Measurements from ENCODE around the gene SMAD2.
"Not testable (repeated sequence)": the region's sequence is repeated elsewhere in the genome, so short reads cannot be mapped to it uniquely, and the experiment has no call there.

SMAD2 gene

GRCh38 chr18:47847635-47848034 is 82.8 kb downstream of the SMAD2 start:
- H3K4me1 ChIP-seq (ENCODE audit: control insufficient read depth, insufficient read depth, low read length), result no peaks in the 10 kb centered on the region
- peaks cover 2% of the 10 kb centered on the region; the same call in 1 of the 2 replicates for H3K36me3 ChIP-seq (ENCODE audit: control insufficient read depth, insufficient read depth, low read length)
- H3K27me3 ChIP-seq (ENCODE audit: control insufficient read depth, insufficient read depth, low read length), result no peaks in the 10 kb centered on the region
- H3K27ac ChIP-seq (ENCODE audit: low read length), result no peak overlapping the region
- DNase-seq (ENCODE audit: low read depth, low spot score), result no peak
- no peak overlapping the region for H3K4me3 ChIP-seq (ENCODE audit: low read length)
- H3K9me3 ChIP-seq (ENCODE audit: control insufficient read depth, insufficient read depth, low read length), result no peaks in the 10 kb centered on the region

DNA sequence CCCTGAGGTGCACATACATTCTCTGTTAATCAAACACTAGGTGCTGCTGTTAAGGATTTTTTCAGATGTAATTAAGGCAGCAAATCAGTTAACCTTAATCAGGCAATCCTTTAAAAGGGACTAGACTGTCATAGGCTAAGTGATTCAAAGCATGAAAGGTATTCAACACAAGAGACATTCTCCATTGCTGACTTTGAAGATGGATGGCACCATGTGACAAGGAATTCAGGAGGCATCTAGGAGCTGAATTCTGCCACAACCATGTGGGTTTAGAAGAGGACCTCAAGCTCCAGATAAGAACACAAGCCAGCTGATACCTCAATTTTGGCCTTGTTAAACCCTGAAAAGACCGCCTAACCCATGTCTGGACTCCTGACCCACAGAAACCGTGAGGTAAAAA is 84.0 kb downstream of the SMAD2 start:
- no peak for DNase-seq (ENCODE audit: low read depth, low spot score)
- Histone ChIP-seq H3K4me3 (ENCODE audit: low read length) (no peak overlapping the region), H3K36me3 (ENCODE audit: control insufficient read depth, insufficient read depth, low read length) (peaks cover 2% of the 10 kb centered on the region; the same call in 1 of the 2 replicates), H3K4me1 (ENCODE audit: control insufficient read depth, insufficient read depth, low read length) (no peaks in the 10 kb centered on the region), H3K27me3 (ENCODE audit: control insufficient read depth, insufficient read depth, low read length) (no peaks in the 10 kb centered on the region), H3K27ac (ENCODE audit: low read length) (no peak overlapping the region), H3K9me3 (ENCODE audit: control insufficient read depth, insufficient read depth, low read length) (no peaks in the 10 kb centered on the region)
- no CpG with 5 or more reads among the region's 2 CpGs for WGBS (ENCODE audit: insufficient coverage, insufficient read length)

DNA sequence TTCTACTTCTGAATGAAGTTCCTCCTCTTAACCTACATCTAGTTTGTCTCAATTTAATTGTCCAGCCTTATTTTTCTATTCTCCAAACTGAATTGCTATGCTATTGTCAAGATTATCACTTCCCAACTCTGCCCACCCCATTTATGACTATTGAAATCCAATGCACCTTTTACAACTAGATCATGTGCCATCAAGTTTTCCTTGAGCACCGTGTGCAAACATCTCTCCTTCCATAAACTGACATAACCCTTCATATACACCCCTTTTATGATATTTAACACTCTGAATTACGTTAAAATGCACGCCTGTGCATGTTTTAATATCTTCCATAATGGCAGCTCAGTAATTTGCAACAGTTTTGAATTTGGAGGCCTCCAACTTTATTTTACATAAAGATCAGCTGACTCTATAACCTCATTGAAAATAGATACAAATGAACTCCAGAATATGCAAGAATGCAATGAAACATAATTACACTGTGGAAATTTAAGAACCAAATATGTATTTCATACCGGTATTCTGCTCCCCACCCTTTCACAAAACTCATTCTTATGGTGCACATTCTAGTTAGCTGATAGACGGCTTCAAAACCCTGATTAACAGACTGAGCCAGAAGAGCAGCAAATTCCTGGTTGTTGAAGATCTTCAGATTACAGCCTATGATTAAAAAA is 85.5 kb downstream of the SMAD2 start:
- Histone ChIP-seq H3K9me3 (ENCODE audit: control insufficient read depth, insufficient read depth, low read length) (no peaks in the 10 kb centered on the region), H3K4me1 (ENCODE audit: control insufficient read depth, insufficient read depth, low read length) (no peaks in the 10 kb centered on the region), H3K4me3 (ENCODE audit: low read length) (no peak overlapping the region), H3K27ac (ENCODE audit: low read length) (no peak overlapping the region), H3K27me3 (ENCODE audit: control insufficient read depth, insufficient read depth, low read length) (no peaks in the 10 kb centered on the region), H3K36me3 (ENCODE audit: control insufficient read depth, insufficient read depth, low read length) (peaks cover 2% of the 10 kb centered on the region; the same call in 1 of the 2 replicates)
- no CpG with 5 or more reads among the region's 5 CpGs for WGBS (ENCODE audit: insufficient coverage, insufficient read length)
- no peak for DNase-seq (ENCODE audit: low read depth, low spot score)

- H3K27ac ChIP-seq (ENCODE audit: low read length), result no peak overlapping the region
- H3K27me3 ChIP-seq (ENCODE audit: control insufficient read depth, insufficient read depth, low read length), result no peaks in the 10 kb centered on the region
- H3K4me3 ChIP-seq (ENCODE audit: low read length), result no peak overlapping the region
- no peak for DNase-seq (ENCODE audit: low read depth, low spot score)
- H3K4me1 ChIP-seq (ENCODE audit: control insufficient read depth, insufficient read depth, low read length), result no peaks in the 10 kb centered on the region
- no CpG with 5 or more reads among the region's 1 CpG for WGBS (ENCODE audit: insufficient coverage, insufficient read length)
- H3K9me3 ChIP-seq (ENCODE audit: control insufficient read depth, insufficient read depth, low read length), result no peaks in the 10 kb centered on the region
- peaks cover 5% of the 10 kb centered on the region; the same call in 1 of the 2 replicates for H3K36me3 ChIP-seq (ENCODE audit: control insufficient read depth, insufficient read depth, low read length)
These were observed 87.6 kb downstream of the SMAD2 start for GRCh38 chr18:47842836-47843235.

GRCh38 chr18:47838396-47838795 is 92.1 kb downstream of the SMAD2 start:
- peaks cover 2% of the 10 kb centered on the region; the same call in 1 of the 2 replicates for H3K36me3 ChIP-seq (ENCODE audit: control insufficient read depth, insufficient read depth, low read length)
- no peak overlapping the region for H3K27ac ChIP-seq (ENCODE audit: low read length)
- no peak overlapping the region for H3K4me3 ChIP-seq (ENCODE audit: low read length)
- no peaks in the 10 kb centered on the region for H3K4me1 ChIP-seq (ENCODE audit: control insufficient read depth, insufficient read depth, low read length)
- no peaks in the 10 kb centered on the region for H3K9me3 ChIP-seq (ENCODE audit: control insufficient read depth, insufficient read depth, low read length)
- WGBS (ENCODE audit: insufficient coverage, insufficient read length), result no CpG with 5 or more reads among the region's 4 CpGs
- no peak for DNase-seq (ENCODE audit: low read depth, low spot score)
- no peaks in the 10 kb centered on the region for H3K27me3 ChIP-seq (ENCODE audit: control insufficient read depth, insufficient read depth, low read length)

GRCh38 chr18:47832348-47832747 is 98.1 kb downstream of the SMAD2 start:
- WGBS (ENCODE audit: insufficient coverage, insufficient read length), result no CpG with 5 or more reads among the region's 1 CpG
- H3K9me3 ChIP-seq (ENCODE audit: control insufficient read depth, insufficient read depth, low read length), result no peaks in the 10 kb centered on the region
- H3K27ac ChIP-seq (ENCODE audit: low read length), result no peak overlapping the region
- H3K27me3 ChIP-seq (ENCODE audit: control insufficient read depth, insufficient read depth, low read length), result no peaks in the 10 kb centered on the region
- no peak for DNase-seq (ENCODE audit: low read depth, low spot score)
- H3K36me3 ChIP-seq (ENCODE audit: control insufficient read depth, insufficient read depth, low read length), result no peaks in the 10 kb centered on the region; the same call in 1 of the 2 replicates
- no peak overlapping the region for H3K4me3 ChIP-seq (ENCODE audit: low read length)
- no peaks in the 10 kb centered on the region for H3K4me1 ChIP-seq (ENCODE audit: control insufficient read depth, insufficient read depth, low read length)

DNA sequence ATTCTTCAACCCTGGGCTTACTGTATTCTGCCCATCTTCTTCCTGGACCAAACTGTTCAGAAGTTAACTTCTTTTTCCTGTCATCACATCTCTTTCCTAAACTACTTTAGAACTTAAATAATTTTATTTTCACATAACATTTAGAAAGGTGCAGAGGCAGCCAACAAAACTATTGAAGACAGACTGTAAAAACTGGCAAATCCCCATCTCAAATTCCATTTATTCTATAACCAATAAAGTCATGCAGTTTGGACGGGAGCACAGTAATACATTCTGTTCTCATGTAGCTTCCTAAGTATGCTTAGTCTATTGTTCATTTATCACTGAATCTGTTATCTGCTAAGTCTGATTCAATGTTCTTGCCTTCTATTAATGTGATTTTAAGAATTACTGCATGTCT is 99.1 kb downstream of the SMAD2 start:
- Histone ChIP-seq H3K36me3 (ENCODE audit: control insufficient read depth, insufficient read depth, low read length) (no peaks in the 10 kb centered on the region; the same call in 1 of the 2 replicates), H3K4me1 (ENCODE audit: control insufficient read depth, insufficient read depth, low read length) (no peaks in the 10 kb centered on the region), H3K9me3 (ENCODE audit: control insufficient read depth, insufficient read depth, low read length) (no peaks in the 10 kb centered on the region), H3K4me3 (ENCODE audit: low read length) (no peak overlapping the region), H3K27me3 (ENCODE audit: control insufficient read depth, insufficient read depth, low read length) (no peaks in the 10 kb centered on the region), H3K27ac (ENCODE audit: low read length) (no peak overlapping the region)
- DNase-seq (ENCODE audit: low read depth, low spot score), result no peak
- no CpG with 5 or more reads among the region's 1 CpG for WGBS (ENCODE audit: insufficient coverage, insufficient read length)

- no CpG with 5 or more reads among the region's 3 CpGs for WGBS (ENCODE audit: insufficient coverage, insufficient read length)
- H3K36me3 ChIP-seq (ENCODE audit: control insufficient read depth, insufficient read depth, low read length), result no peaks in the 10 kb centered on the region; the same call in 1 of the 2 replicates
- no peak for DNase-seq (ENCODE audit: low read depth, low spot score)
- H3K4me1 ChIP-seq (ENCODE audit: control insufficient read depth, insufficient read depth, low read length), result no peaks in the 10 kb centered on the region
- no peak overlapping the region for H3K4me3 ChIP-seq (ENCODE audit: low read length)
- H3K9me3 ChIP-seq (ENCODE audit: control insufficient read depth, insufficient read depth, low read length), result no peaks in the 10 kb centered on the region
- H3K27ac ChIP-seq (ENCODE audit: low read length), result no peak overlapping the region
- no peaks in the 10 kb centered on the region for H3K27me3 ChIP-seq (ENCODE audit: control insufficient read depth, insufficient read depth, low read length)
These were observed 99.7 kb downstream of the SMAD2 start for GRCh38 chr18:47830772-47831171.

DNA sequence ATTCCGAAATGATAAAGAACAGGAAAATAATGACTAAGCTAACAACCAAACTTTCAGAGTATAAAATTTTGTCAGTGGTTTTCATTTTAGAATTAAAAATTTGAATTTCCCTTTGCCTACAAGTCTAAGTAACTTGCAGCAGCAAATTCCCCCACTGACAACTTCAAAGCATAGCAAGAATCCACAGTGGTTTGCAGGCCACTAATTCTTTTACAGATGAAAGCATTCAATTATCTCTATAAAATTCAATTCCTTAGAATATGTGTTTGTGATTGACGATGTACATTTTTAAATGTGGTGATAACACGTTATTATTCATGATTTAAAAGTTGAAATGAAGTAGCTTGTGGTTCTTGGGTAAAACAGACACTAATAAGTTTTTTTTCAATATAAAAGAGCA is 100.6 kb downstream of the SMAD2 start:
- H3K4me1 ChIP-seq (ENCODE audit: control insufficient read depth, insufficient read depth, low read length), result no peaks in the 10 kb centered on the region
- no peaks in the 10 kb centered on the region; the same call in 1 of the 2 replicates for H3K36me3 ChIP-seq (ENCODE audit: control insufficient read depth, insufficient read depth, low read length)
- no peak for DNase-seq (ENCODE audit: low read depth, low spot score)
- H3K27ac ChIP-seq (ENCODE audit: low read length), result no peak overlapping the region
- no peaks in the 10 kb centered on the region for H3K9me3 ChIP-seq (ENCODE audit: control insufficient read depth, insufficient read depth, low read length)
- WGBS (ENCODE audit: insufficient coverage, insufficient read length), result 100% methylated on average over 2 of the region's 3 CpGs
- no peak overlapping the region for H3K4me3 ChIP-seq (ENCODE audit: low read length)
- no peaks in the 10 kb centered on the region for H3K27me3 ChIP-seq (ENCODE audit: control insufficient read depth, insufficient read depth, low read length)

DNA sequence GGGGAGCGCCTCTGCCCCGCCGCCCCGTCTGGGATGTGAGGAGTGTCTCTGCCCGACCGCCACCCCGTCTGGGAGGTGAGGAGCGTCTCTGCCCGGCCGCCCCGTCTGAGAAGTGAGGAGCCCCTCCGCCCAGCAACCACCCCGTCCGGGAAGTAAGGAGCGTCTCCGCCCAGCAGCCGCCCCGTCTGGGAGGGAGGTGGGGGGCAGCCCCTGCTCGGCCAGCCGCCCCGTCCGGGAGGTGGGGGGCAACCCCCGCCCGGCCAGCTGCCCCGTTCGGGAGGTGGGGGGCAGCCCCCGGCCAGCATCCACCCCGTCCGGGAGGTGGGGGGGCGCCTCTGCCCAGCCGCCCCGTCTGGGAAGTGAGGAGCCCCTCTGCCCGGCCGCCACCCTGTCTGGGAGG is 102.4 kb downstream of the SMAD2 start:
- DNase-seq (ENCODE audit: low read depth, low spot score); H3K9me3 ChIP-seq (ENCODE audit: control insufficient read depth, insufficient read depth, low read length); H3K36me3 ChIP-seq (ENCODE audit: control insufficient read depth, insufficient read depth, low read length); H3K27me3 ChIP-seq (ENCODE audit: control insufficient read depth, insufficient read depth, low read length); H3K4me1 ChIP-seq (ENCODE audit: control insufficient read depth, insufficient read depth, low read length); H3K27ac ChIP-seq (ENCODE audit: low read length); H3K4me3 ChIP-seq (ENCODE audit: low read length): not testable (repeated sequence)
- WGBS (ENCODE audit: insufficient coverage, insufficient read length), result no CpG with 5 or more reads among the region's 34 CpGs
